COLO829 (cell line): ENCODE measurements around the gene ZNF227.
"Not testable (repeated sequence)": the region's sequence is repeated elsewhere in the genome, so short reads cannot be mapped to it uniquely, and the experiment has no call there.

ENCODE experiments used
- DNase-seq: peaks from one replicate; pipeline ENCODE4 v3.0.0; 2012; ENCODE audit warnings: low spot score

ZNF227 gene

GRCh38 chr19:44252332-44252731 is 40.0 kb downstream of the ZNF227 start:
- not testable (repeated sequence) for DNase-seq

- not testable (repeated sequence) for DNase-seq
Measured at GRCh38 chr19:44253392-44253791, 41.1 kb downstream of the ZNF227 start.

- no peak for DNase-seq
Measured at GRCh38 chr19:44254496-44254895, 42.2 kb downstream of the ZNF227 start.

- no peak for DNase-seq
Measured at GRCh38 chr19:44255705-44256411, 43.5 kb downstream of the ZNF227 start.

- no peak for DNase-seq
Measured at GRCh38 chr19:44258136-44258535, 45.8 kb downstream of the ZNF227 start.

GRCh38 chr19:44258835-44259413 is 46.6 kb downstream of the ZNF227 start:
- DNase-seq: no peak

- DNase-seq: no peak
Measured at GRCh38 chr19:44260343-44260681, 48.0 kb downstream of the ZNF227 start.

- DNase-seq: no peak
Measured at GRCh38 chr19:44260695-44261446, 48.5 kb downstream of the ZNF227 start.

- DNase-seq: no peak
Measured at GRCh38 chr19:44277331-44277730, 65.0 kb downstream of the ZNF227 start.

GRCh38 chr19:44278181-44278690 is 65.9 kb downstream of the ZNF227 start:
- DNase-seq: no peak

- DNase-seq: no peak
Measured at GRCh38 chr19:44280916-44281315, 68.6 kb downstream of the ZNF227 start.

- no peak for DNase-seq
Measured at GRCh38 chr19:44282846-44283245, 70.5 kb downstream of the ZNF227 start.

GRCh38 chr19:44284968-44285367 is 72.6 kb downstream of the ZNF227 start:
- no peak for DNase-seq
